Activated gamma-delta T cell treated with anti-CD3 and anti-CD28 coated beads, Interleukin-2, amount 50 U/mL, for 16 hours (primary cell): Measurements from ENCODE around the gene LGI2.

Experiments
- DNase-seq: peaks from one replicate; pipeline ENCODE4 v3.0.0-alpha.2; 2020; ENCODE audit warnings: low read depth

The LGI2 gene

DNA sequence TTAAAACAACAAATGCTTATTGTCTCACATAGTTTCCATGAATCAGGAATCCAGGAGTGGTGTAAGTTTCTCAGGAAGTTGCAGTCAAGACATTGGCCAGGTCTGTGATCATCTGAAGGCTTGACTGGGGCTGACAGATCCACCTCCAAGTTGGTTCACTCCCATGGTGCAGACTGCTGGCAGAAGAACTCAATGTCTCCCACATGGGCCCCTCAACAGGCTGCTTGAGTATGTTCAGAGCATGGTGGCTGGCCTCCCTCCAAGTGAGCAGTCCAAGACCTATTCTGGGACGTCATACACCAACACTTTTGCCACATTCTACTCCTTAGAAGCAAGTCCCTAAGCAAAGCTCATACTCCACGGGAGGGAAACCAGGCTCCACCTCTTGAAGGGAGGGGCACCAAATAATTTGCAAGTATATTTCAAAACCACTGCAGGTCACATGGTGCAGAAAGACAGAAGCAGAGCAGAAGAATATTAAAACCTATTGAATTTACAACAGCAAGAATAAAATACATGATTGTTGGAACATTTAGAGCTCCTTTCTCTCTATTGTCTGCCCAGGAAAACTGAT, 35.3 kb downstream of the LGI2 start:
- DNase-seq, result no peak

DNA sequence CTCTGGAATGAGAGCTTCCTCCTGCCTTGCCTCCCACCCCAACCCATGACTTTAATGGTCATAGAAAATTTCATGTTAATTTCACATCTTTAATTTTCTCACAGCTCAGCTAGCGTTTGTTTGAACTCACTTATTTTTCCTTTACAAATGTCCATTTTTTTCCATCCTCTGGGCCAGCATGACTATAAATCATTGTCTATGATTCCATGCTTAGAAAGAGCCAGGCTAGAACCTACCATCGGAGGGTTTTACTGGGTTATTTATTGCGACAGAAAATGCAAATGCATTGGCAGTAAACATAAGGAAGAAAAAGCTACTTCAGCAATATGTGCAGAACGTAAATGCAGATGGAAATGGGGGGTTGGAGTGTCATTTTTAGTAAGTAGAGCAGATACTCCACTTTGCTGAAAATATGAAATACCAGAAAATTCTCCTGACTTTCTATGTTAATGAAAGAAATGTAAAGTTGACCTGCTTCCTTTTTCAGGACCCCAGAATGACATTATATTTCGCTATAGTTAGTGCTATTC, 37.1 kb downstream of the LGI2 start:
- DNase-seq, result no peak

DNA sequence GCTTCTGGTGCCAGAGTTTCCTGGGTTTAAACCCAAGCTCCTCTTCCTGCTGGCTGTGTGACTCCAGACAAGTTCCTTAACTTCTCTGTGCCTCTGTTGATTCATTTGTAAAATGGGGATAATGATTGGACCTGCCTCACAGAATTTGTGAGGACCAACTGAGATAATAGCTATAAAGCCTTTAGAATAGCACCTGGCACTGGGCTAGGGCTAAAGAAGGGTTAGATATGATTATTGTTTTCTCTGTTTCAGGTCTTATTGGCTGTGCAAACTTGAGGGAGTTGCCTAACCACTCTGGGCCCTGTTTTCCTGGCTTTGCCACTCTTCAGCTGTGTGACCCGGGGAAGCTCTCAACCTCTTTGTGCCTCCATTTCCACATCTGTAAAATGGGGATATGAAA, 37.8 kb downstream of the LGI2 start:
- no peak for DNase-seq

DNA sequence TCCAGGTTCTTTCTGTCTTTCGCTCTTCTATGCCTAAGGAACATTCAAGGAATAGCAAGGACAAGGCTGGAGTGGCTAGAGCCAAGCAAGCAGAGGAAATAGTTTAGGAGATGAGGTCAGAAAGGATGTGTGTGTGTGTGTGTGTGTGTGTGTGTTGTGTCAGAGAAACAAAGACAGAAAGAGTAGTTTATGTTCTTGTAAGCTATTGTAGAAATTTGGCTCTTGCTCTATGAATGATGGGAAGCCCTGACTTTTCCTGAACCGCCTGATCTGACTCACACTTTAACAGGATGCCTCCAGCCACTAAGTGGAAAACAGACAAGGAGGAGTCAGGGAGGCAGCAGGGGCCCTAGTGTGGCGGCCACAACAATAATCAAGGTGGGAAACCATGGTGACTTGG, 39.7 kb downstream of the LGI2 start:
- DNase-seq, result no peak

DNA sequence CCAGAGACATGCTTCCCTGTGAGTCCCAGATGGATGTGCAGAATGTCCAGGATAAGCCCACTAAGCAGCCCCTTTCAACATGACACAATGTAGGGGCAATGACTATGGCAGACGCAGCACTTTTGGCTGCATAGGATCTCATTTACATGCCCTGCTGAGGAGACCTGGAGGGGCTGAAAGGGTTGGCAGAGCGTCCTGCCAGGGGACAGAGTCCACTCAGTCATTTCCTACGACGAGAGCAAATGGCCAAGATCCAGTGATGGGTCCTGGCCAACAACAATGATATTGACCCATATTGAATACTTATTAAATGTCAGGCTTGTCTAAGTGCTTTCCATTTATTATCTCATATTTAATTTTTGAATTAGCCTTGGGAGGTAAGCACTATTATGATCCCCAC, 41.4 kb downstream of the LGI2 start:
- DNase-seq, result no peak

DNA sequence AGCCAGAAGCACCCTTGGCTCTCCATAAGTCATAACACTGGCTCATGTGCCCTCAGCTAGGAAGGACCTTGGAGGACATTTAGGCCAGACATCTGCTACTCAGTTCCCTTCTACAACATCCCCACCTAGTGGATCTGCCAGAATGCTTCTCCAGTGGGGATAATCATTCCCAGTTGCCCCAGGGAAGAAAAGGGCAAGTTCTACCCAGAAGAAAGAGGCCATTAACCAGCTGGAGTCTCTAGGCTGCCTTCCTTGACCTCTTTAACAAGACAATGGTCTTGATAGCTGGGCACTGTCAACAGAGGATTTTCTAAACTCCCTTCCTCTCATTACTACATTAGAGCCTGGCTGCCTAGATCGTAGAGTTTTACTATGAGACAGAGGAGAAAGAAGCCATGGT, 42.0 kb downstream of the LGI2 start:
- no peak for DNase-seq

DNA sequence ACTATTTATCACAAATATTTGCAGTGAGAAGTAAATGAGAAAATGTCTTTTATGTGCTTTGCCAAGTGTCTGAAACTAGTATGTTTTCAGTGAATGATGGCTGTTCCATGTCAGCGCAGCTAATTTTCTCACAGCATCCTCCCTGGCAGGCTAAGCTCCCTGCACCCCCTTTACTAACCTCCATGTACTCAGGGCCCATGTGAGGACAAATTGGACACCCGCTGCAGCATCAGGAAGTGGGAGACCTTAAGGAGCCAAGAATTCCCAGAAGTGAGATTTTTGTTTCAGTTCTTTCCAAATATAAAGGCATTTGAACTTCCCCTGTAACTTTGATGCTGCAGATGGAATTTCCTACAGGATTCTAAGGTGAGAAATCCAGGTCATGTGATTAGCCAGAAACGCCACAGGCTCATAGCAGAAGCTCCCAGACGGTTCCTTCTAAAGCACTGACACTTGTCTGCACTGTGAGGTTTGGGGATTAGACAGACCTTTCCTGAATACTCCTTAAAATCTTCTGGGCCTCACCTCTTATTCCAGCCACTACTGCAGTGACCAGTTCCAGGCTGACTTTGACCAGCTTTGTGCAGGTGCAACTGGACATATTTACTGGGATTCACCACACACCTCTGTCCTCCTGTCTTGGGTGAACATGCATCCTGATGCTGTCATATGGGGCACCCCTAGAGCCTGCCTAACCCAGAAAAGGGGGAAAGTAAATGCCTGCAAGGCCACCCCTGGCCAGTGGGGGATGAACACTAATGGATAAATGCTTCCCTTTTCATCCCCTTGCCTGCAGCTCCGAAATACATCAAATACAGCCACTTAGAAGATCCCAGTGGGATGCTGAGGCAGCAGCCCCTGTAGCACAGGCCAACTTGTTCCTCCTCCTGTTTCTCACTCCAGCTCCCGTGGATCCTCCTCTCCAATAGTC, 45.9 kb downstream of the LGI2 start:
- no peak for DNase-seq

DNA sequence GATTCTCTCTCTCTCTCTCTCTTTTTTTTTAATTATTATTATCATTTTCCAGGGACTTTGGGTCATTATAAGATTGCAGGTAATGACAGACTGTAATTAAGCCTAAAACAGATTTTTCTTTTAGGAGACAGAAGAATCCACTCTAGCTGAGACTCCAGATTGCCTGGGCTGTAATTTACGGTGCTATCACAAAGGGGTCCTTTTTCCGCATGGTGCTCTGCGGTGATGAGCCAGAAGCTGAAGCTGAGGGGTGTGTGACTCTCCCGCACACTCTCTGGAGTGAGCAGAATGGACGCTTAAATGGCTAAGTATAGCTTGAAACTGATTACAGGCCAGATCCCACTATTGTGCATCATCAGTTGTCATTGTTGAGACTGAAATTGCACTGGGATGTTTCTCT, 50.0 kb downstream of the LGI2 start:
- no peak for DNase-seq

DNA sequence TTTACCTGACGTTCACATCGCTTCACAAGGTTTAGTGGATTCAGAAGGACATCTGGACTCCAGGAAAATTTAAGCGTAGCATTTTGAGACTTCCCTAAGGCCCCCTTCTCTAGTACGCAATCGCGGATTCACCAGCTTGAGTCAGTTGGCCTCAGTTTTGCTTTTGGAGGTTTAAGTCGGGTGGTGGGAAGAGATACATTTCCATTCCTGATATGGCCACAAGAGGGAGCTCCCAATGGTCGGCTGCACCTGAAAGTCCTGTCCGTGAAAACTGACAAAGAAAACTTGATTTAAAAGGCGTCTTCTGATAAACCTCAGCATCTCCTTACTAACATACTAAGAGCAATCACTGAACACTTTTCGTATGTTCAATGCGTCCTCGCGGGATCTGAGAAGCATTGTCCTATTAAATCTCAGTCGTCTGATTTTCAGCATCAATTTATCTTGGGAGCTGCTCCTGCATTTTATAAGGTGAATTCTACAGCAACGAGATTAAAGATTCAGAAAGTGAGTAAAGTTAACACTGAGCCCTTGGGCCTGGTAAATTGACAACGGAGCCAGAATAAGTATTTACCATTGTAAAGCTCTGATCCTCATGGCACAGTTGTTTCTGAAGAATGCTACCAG, 50.6 kb downstream of the LGI2 start:
- peak; percentile 21 for DNase-seq

DNA sequence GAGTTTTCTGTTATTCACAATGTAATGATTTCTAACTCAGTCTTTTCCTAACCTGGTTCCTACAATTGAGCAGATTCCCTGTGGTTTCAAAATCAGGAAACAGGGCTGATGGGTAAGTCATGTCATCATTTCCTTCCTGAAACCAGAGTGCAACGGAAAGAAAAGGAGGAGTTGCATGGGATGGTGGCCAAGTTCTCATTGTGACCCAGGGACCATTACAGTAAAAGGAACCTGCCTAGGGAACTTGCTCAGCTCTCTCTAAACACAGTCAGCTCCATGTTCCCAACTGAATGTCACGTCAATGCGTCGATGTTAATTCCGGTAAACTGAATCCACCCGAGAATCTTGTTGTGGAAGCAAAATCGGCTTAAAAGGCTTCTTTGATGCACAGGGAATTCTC, 51.2 kb downstream of the LGI2 start:
- DNase-seq, result no peak

DNA sequence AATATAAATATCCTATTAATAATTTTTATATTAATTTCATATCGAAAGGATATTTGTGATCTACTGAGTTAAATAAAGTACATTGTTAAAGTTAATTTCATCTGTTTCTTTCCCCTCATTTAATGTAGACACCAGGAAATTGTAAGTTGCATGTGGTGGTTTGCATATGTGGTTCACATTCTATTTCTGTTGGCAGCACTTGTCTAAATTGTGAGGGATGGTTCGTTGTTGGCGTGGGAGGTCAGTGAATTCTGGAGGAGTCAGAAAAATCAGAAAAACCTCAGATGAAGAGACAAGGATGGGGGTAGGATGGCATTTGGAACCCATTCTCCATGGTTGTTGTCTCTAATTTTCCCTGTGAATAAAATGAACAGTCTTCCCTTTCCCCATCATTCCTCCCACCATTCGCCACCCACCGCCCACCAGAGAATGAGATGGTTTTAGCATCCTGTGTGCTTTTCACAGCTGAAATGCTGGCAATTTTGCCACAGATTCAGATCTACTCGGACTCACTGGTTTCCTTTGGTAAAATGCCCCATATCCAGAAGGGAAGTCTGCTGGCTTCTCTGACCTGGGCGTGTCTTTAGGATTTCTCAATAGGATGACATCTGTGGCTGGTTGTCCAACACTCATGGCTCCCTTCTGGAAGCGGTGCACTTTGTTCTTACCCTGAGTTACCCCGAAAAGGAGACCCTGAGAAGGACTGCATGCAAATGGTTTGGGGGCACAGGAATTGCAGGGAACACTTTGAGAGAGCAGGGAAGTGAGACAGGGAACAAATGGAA, 52.3 kb downstream of the LGI2 start:
- no peak for DNase-seq

DNA sequence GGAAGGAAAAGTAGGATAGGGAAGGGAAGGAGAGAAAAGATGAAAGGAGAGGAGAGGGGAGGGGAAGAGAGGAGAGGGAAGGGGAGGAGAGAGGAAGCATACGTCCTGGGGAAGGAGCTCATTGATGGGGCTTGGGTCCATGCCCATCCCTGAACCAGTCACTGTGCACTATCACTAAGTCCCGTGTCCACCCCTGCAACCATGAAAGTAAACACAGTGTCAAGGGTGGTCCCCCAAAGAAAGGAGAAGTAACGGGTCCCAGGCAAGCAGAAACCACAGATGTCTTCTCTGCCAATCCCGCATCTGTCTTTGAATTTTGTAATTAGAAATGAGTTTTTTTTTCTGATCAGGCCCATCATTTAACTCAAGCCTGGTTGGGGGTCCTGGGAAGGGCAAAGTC, 55.2 kb downstream of the LGI2 start:
- DNase-seq, result no peak

DNA sequence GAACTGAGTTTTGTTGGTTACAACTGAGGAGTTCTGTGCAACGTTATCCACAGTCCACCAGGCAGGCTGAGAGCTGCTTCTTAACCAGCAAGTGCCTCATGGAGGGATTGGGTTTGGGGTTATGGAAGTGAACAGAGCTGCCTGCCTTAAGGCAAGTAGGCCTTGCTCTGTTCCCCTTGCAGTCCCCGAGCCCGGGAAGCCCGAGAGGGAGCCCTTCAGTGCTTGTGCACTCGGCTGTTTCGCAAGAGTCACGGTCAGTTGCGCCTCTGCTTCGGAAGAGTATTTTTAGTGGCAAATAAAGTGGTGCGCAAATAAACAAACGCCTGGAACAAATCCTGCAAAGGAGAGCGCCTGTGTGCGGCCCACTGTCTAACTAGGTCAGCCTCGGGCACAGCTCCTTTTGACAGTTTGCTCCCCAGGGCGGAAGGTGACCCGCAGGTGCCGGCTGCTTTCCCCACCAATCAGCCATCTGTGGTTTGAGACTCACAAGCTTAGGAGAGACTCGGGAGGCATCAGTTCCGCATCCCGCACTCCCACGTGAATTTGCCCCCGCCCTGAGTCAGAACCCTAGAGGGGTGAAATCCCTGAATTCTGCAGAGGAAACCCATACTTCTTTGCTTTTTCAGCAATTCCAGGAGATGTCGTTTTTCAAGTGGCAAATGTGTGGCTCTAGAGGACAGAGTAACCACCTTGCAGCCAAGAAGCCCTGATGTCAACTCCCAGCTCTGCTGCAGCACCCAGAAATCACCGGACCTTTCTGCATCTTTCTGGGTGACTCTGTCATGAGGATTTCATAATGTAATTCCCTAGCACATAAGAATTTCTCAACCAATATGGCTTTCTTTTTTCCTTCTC, 56.8 kb downstream of the LGI2 start:
- DNase-seq, result no peak

DNA sequence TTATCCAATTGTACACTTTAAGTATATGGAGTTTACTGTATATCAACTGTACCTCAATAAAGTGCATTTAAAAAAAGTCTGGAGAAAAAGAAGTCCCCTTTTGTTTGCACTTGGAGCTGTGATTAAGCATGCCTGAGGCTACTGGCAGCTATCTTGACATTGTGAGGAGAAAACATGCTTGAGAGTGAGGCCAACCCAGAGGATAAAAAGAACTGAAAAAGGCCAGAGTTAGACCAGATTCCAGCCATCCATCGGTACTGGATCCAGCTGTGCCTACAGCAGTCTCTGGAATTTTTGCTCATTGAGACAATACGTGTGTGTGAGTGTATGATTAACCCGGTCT, 57.4 kb downstream of the LGI2 start:
- DNase-seq, result no peak

DNA sequence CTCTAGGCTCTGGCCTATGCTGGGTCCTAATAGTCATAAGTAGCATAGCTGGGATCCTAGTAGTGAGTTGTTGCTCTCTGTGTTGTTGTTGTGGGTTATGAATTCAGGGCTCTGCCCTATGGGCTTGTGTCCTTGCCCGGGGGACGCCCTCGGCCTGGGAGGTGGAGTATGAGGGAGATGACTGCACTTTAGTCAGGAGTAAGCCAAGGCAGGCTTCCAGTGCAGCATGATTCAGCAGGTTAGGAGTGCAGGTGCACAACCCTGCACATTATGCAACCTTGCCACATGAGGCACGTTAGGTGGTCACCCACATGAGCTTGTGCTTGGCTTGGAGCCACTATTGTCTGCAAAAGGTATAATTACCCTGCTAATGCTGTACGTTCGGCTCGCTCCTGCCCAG, 59.6 kb downstream of the LGI2 start:
- no peak for DNase-seq

DNA sequence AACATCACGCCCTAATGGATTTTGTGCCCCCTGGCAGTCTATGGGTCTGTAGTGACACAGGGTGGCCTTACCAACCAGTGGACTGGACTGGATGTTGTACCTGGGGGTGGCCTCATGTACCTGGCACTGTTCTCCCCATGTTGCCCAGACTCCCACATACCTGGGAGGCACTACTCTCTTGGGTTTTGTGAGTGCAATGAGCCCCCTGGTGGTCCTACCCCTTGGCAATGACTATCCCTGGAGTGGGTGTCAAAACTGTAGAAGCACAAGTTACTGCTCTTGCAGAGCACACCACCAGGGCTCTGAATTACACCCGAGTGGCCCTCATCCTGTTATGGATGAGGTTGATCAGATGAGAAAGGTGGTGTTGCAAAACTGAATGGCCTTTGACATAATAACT, 60.1 kb downstream of the LGI2 start:
- DNase-seq, result no peak

DNA sequence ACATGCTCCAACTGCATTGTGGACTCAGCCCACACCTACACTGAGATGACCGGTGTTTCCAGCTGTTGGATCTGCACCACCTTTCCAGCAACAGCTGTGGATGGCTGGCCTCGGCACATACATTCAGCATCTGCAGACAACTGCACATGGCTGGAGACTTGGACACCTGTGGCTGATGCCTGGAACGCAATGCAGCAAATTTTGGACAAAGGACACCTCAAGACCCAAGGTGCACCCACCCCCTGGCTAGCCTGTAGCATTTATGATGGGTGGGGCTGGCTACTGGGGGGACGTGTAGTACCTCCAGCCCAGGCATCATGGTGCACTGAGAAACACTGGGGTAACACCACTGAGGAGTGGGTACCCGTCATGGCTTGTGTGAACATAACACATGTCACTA, 60.6 kb downstream of the LGI2 start:
- no peak for DNase-seq

DNA sequence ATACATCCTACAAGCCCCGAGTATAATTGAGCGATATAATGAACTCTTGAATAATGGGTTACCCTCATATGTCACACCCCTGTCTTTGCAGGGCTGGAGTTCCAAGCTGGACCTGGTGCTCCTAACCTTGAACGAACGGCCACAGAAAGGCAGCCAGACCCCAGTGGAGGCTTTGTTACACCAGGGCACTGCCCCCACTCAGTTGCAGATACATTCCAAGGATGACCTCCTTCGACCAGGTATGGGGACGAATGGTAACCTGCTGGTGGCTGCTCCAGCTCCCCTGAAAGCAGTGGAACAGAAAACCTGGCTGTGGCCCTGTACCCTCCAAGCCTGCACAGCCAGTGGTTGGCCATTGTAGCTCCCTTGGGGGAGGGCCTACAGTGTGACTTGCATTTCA, 61.3 kb downstream of the LGI2 start:
- no peak for DNase-seq

DNA sequence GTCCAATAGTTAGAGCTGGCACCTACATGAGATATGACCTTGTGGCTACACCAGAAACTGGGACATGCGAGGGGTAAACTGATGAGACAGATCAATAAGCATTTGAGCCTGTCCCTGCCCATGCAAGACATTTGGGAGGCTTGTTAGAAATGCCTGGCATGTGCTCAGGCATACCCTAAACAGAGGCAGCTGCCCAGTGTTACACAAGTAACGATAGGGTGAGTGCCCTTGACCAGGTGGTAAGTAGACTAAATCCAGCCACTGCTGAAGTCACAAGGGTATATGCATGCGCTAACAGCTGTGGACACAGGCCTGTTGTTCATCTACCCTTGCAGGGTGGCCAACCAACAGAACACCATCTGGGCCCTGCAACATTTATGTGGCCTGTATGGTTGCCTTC, 61.8 kb downstream of the LGI2 start:
- DNase-seq, result no peak

DNA sequence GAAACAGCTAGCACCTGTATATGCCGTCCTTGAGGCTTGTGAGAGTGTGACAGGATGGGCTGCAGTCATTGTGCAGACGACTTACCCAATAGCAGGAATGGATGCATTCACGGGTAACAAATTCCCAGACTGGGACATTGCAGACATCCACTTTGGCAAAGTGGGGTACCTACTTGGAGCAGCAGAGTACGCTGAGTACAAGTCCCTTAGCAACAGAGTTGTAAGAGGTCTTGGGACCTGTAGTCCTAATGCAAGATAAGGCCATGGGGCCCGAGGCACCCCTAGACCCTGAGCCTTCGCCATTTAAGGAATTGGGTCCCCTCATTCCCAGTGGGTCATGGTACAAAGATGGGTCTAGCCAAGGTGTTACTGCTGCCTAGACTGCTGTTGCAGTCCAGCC, 62.5 kb downstream of the LGI2 start:
- DNase-seq, result no peak

DNA sequence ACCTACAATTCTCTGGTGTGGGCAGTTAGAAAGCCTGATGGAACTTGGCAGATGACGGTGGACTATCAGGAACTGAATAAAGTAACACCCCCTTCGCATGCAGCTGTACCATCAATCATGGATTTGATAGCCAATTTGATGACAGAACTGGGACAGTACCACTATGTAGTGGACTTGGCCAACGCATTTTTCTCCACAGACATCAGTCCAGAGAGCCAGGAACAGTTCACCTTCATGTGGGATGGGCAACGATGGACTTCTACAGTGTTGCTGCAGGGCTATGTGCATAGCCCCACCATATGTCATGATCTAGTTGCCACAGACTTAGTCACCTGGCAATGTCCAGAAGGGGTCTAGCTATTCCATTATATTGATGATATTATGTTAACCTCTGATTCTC, 63.4 kb downstream of the LGI2 start:
- DNase-seq, result no peak

DNA sequence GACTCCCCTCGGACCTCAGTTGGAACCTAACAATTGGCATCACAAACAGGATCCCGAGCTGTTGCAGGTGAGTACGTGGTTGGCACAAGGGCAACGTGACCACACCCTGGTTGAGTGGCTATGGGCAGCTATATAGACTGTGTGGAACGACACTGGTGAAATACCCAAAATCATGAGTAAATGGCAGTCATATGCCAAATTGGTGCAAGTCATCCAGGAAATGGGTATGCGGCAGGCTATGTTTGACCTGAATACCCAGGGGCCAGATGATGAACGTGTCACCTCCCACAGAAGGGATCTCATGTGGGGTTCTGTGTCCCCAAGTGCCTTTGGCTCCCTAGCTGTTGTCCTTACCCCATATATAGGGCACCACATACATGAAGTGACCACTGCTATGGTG, 64.7 kb downstream of the LGI2 start:
- DNase-seq, result no peak
